Adrenal gland (tissue), 12 donors: ENCODE results near the gene ITGA3. TPM values are rescaled to one million over a fixed set of nuclear protein-coding genes. Genes with fewer than 3 reads are reported as not detected.
A peak's percentile ranks its signal among the peaks of the same experiment; 100 is the strongest.

ENCODE experiments used
- DNase-seq, 7 donors: peaks; one replicate each; pipeline ENCODE4 v3.0.0-alpha.2; 2019 to 2020
- H3K27ac ChIP-seq, 5 donors: fragments of 200-600 bp; sonication (generic) in 4 of 5; 1 replicate in 3 of 5; 2 replicates in 2 of 5; pipeline versions ENCODE4 v1.5.1 to v1.8.0; 2016 to 2020; ENCODE audit warnings: mild to moderate bottlenecking in 1 of 5
- H3K27me3 ChIP-seq: fragments of 200-600 bp; 2 replicates; pipeline ENCODE4 v1.8.0; 2021
- H3K36me3 ChIP-seq, 2 donors: fragments of 200-600 bp; replicated peaks in 1 of 2; 1 replicate in 1 of 2; 2 replicates in 1 of 2; pipeline versions ENCODE4 v1.5.1 to v1.8.0; 2018 to 2022
- H3K4me1 ChIP-seq, 2 donors: fragments of 200-600 bp; replicated peaks in 1 of 2; 1 replicate in 1 of 2; 2 replicates in 1 of 2; pipeline versions ENCODE4 v1.5.1 to v1.8.0; 2018 to 2021
- H3K4me3 ChIP-seq, 4 donors: fragments of 200-600 bp; sonication (generic) in 3 of 4; one replicate each; pipeline ENCODE4 v1.5.1; 2016 to 2018
- H3K9me3 ChIP-seq, 3 donors: fragments of 200-600 bp; sonication (generic) in 1 of 3; replicated peaks in 1 of 3; 1 replicate in 2 of 3; 2 replicates in 1 of 3; pipeline versions ENCODE4 v1.5.1 to v1.8.0; 2016 to 2021
- POLR2A ChIP-seq, 2 donors: fragments of 450-650 bp; IDR thresholded peaks; one replicate each; pipeline ENCODE4 v1.6.1; 2017; ENCODE audit warnings: antibody characterized with exemption in 2 of 2, mild to moderate bottlenecking in 2 of 2, moderate library complexity in 1 of 2
- WGBS, 4 donors: extraction: QIAGEN DNeasy Blood & Tissue Kit in 2 of 4; methylation state at CpG; one replicate each; pipeline versions ENCODE4 v1.1.5 to v1.1.7; 2013 to 2017; 5-methylcytosine and 5-hydroxymethylcytosine counted together
- intact Hi-C, 2 donors: fragments of 100-400 bp; cut with DNase I; formaldehyde crosslinking; loops; one replicate each; pipeline versions ENCODE4 v1.14.1 to v1.15.0; 2022 to 2023
- polyA plus RNA-seq, 3 donors: library from polyadenylated mRNA; stranded (reverse); fragments of 200-250 nt in 2 of 3; fragments of 350-450 nt in 1 of 3; fragmentation: Illumina TruSeq in 1 of 3; extraction: RNeasy Lipid Tissue Mini Kit (QIAGEN cat#74804) in 1 of 3; gene quantifications; one replicate each; pipeline ENCODE4 v1.2.3, GENCODE V29; 2013 to 2014
- total RNA-seq, 9 donors: library from RNA; depleted of rRNA in 4 of 9; stranded (reverse); fragments of >200 nt in 4 of 9; fragments of 120-200 nt in 1 of 9; fragmentation: NEBNext Ultra II Directional in 1 of 9; extraction: Animal tissue kit (Norgen Biotek cat#: 25700) in 1 of 9; gene quantifications; one replicate each; pipeline versions ENCODE4 v1.1.0 to v1.2.4, GENCODE V29; 2013 to 2023
- TF ChIP-seq, protein P1 (sequence below), 6 experiments: fragments of 450-650 bp in 4 of 6; fragments of 200-600 bp in 2 of 6; sonication (generic) in 1 of 6; IDR thresholded peaks; 1 replicate in 5 of 6; 2 replicates in 1 of 6; pipeline versions ENCODE4 v1.5.1 to v1.8.0; 2016 to 2021; ENCODE audit warnings: antibody characterized with exemption in 6 of 6, mild to moderate bottlenecking in 2 of 6, moderate library complexity in 1 of 6
- donor health status: healthy with polysubstance abuse.
- donor health status: Bipolar disorder and iron deficiency.
- donor health status: DM: yes; HTN: yes; CAD: no.
- donor health status: DM: no; HTN: no; CAD: no.
- donor health status: DM: no; HTN: no; CAD: no.
- donor health status: DM: yes; HTN: yes; CAD: no.

Gene ITGA3
- total and polyA plus RNA-seq, 12 donors: 20.9 to 206 (median 131) TPM

GRCh38 chr17:50048988-50049387, 6.9 kb upstream of the ITGA3 start:
- Histone ChIP-seq H3K27me3 (no peaks in the 10 kb centered on the region), H3K4me3 (no peak overlapping the region), H3K4me1 (peaks cover 6 to 23% of the 10 kb centered on the region in 2 donors), H3K36me3 (no peaks in the 10 kb centered on the region), H3K27ac (no peak overlapping the region), H3K9me3 (no peaks in the 10 kb centered on the region)
- DNase-seq: peak in 1 of 7 donors; percentile 8
- intact Hi-C loops: no loop called here
- TF ChIP-seq, protein P1, sequence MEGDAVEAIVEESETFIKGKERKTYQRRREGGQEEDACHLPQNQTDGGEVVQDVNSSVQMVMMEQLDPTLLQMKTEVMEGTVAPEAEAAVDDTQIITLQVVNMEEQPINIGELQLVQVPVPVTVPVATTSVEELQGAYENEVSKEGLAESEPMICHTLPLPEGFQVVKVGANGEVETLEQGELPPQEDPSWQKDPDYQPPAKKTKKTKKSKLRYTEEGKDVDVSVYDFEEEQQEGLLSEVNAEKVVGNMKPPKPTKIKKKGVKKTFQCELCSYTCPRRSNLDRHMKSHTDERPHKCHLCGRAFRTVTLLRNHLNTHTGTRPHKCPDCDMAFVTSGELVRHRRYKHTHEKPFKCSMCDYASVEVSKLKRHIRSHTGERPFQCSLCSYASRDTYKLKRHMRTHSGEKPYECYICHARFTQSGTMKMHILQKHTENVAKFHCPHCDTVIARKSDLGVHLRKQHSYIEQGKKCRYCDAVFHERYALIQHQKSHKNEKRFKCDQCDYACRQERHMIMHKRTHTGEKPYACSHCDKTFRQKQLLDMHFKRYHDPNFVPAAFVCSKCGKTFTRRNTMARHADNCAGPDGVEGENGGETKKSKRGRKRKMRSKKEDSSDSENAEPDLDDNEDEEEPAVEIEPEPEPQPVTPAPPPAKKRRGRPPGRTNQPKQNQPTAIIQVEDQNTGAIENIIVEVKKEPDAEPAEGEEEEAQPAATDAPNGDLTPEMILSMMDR (IDR thresholded peaks at IDR 0.05): no peak
- no peak for TF ChIP-seq POLR2A (IDR thresholded peaks at IDR 0.05)
- 76 to 84% (median 83%) methylated on average over 4 of the region's 4 CpGs for WGBS, 4 donors

- 52 to 85% (median 74%) methylated on average over 2 to 3 of the region's 3 CpGs for WGBS, 4 donors
- DNase-seq: peak in 1 of 7 donors; percentile 9
These were observed 6.3 kb upstream of the ITGA3 start for GRCh38 chr17:50049636-50050035.

DNA sequence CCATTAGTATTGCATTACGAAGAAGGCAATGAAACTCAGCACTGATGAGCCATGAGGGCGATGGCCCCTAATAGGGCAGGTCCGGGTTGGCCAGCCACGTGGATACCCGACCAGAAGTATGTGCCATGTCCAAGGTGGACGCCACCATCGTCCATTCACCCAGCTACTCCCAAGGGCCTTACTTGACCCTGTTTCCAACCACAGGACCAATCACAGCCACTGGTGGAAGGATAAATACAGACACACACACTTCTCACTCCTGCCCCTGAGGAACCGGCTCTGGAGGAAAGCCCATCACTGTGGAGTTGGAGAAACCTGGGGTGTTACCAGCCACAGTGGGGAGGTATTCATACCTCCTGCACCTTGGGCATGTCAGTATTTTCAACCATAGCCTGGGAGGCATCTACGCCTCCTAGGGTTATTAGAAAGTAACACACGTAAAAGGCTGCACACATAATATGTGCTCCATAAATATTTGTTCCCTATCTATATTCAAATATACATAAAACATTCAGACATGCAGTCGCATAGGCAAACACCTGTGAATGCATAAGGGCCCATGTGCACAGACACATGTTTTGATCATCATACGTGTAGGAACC, 5.4 kb upstream of the ITGA3 start:
- no peaks in the 10 kb centered on the region for H3K27me3 ChIP-seq
- peak overlapping the region in 2 of 5 donors; percentile 17 to 94 for H3K27ac ChIP-seq
- TF ChIP-seq POLR2A (IDR thresholded peaks at IDR 0.05): no peak
- TF ChIP-seq, protein P1 (IDR thresholded peaks at IDR 0.05): no peak
- intact Hi-C loops: no loop called here
- H3K4me3 ChIP-seq: no peak overlapping the region
- no peaks in the 10 kb centered on the region for H3K9me3 ChIP-seq
- WGBS, 4 donors: 89 to 93% (median 92%) methylated on average over 12 of the region's 12 CpGs
- DNase-seq: no peak
- no peaks in the 10 kb centered on the region for H3K36me3 ChIP-seq
- H3K4me1 ChIP-seq: peaks cover 12 to 33% of the 10 kb centered on the region in 2 donors

More at GRCh38 chr17:50049636-50050035, 6.3 kb upstream of the ITGA3 start:
- Histone ChIP-seq H3K4me1 (peaks cover 6 to 27% of the 10 kb centered on the region in 2 donors), H3K27ac (no peak overlapping the region), H3K27me3 (no peaks in the 10 kb centered on the region), H3K36me3 (no peaks in the 10 kb centered on the region), H3K4me3 (no peak overlapping the region), H3K9me3 (no peaks in the 10 kb centered on the region)
- intact Hi-C loops: no loop called here
- TF ChIP-seq POLR2A (IDR thresholded peaks at IDR 0.05): no peak
- TF ChIP-seq, protein P1 (IDR thresholded peaks at IDR 0.05): no peak

DNA sequence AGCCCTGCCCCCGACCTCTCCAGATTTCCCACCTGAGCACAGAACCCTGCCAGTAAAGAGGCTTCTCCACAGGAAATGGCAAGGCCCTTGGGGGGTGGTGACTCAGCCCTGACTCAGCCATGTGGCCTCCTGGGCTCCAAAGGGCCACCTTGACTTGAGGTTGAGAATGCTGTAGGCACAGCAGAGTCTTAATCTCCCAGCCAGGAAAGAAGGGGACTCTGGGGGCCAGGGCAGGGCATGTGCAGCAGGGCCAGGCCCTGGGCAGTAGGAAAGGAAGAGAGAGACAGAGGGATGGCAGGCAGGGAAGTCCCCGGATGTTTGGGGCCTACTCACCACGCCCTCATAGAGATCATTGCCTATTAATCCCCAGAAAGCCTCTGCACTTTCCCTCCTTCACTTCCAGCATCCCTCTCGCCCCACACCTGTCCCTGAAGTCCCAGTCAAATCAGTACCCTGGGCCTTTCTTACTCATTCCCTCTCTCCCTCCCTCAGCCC, 4.8 kb upstream of the ITGA3 start:
- intact Hi-C loops: no loop called here
- DNase-seq: peak; percentile 72 to 84 (median 80)
- peaks cover 12 to 33% of the 10 kb centered on the region in 2 donors for H3K4me1 ChIP-seq
- no peaks in the 10 kb centered on the region for H3K27me3 ChIP-seq
- no peak for TF ChIP-seq POLR2A (IDR thresholded peaks at IDR 0.05)
- TF ChIP-seq, protein P1 (IDR thresholded peaks at IDR 0.05): no peak
- peak overlapping the region in 3 of 5 donors; percentile 17 to 94 (median 19) for H3K27ac ChIP-seq
- H3K36me3 ChIP-seq: no peaks in the 10 kb centered on the region
- no peak overlapping the region for H3K4me3 ChIP-seq
- 64 to 73% (median 66%) methylated on average over 4 of the region's 4 CpGs for WGBS, 4 donors
- H3K9me3 ChIP-seq: no peaks in the 10 kb centered on the region
